Stimulated activated CD4-positive, alpha-beta T cell treated with anti-CD3 and anti-CD28 coated beads, TNF-alpha, amount 100 ng/mL, for 48 hours (primary cell): ENCODE measurements around the gene CYFIP1.

ENCODE experiments used
- DNase-seq, 3 donors: peaks; one replicate each; pipeline ENCODE4 v3.0.0-alpha.2; 2020; ENCODE audit warnings: low read depth in 3 of 3

CYFIP1 gene

GRCh38 chr15:22968366-22968765 lies 11.8 kb downstream of the CYFIP1 start:
- no peak for DNase-seq

GRCh38 chr15:22967084-22967770 lies 12.9 kb downstream of the CYFIP1 start:
- DNase-seq: no peak

GRCh38 chr15:22966321-22967083 lies 13.7 kb downstream of the CYFIP1 start:
- no peak for DNase-seq

GRCh38 chr15:22963641-22964040 lies 16.5 kb downstream of the CYFIP1 start:
- DNase-seq: no peak

GRCh38 chr15:22962611-22963010 lies 17.6 kb downstream of the CYFIP1 start:
- DNase-seq: no peak

- DNase-seq: no peak
These were observed 18.4 kb downstream of the CYFIP1 start for GRCh38 chr15:22961762-22962161.

GRCh38 chr15:22960556-22960955 lies 19.6 kb downstream of the CYFIP1 start:
- no peak for DNase-seq

GRCh38 chr15:22960126-22960525 lies 20.0 kb downstream of the CYFIP1 start:
- no peak for DNase-seq

GRCh38 chr15:22959321-22960101 lies 20.7 kb downstream of the CYFIP1 start:
- no peak for DNase-seq

- DNase-seq: no peak
These were observed 21.5 kb downstream of the CYFIP1 start for GRCh38 chr15:22958487-22959280.

GRCh38 chr15:22956978-22957260 lies 23.2 kb downstream of the CYFIP1 start:
- DNase-seq: no peak

GRCh38 chr15:22956257-22956977 lies 23.8 kb downstream of the CYFIP1 start:
- no peak for DNase-seq

- no peak for DNase-seq
These were observed 24.5 kb downstream of the CYFIP1 start for GRCh38 chr15:22955544-22956119.

- DNase-seq: no peak
These were observed 25.2 kb downstream of the CYFIP1 start for GRCh38 chr15:22954798-22955543.

GRCh38 chr15:22954326-22954725 lies 25.8 kb downstream of the CYFIP1 start:
- no peak for DNase-seq

- no peak for DNase-seq
These were observed 27.2 kb downstream of the CYFIP1 start for GRCh38 chr15:22952796-22953579.

GRCh38 chr15:22951381-22952280 lies 28.5 kb downstream of the CYFIP1 start:
- DNase-seq: no peak

- DNase-seq: no peak
These were observed 29.2 kb downstream of the CYFIP1 start for GRCh38 chr15:22951031-22951380.
